Sigmoid colon (tissue), 7 donors: ENCODE data around the gene SNF8. TPM values are rescaled to one million over a fixed set of nuclear protein-coding genes. Genes with fewer than 3 reads are reported as not detected.
A peak's percentile ranks its signal among the peaks of the same experiment; 100 is the strongest.

Experiments
- DNase-seq: peaks from one replicate; pipeline ENCODE4 v3.0.0-alpha.2; 2019
- H3K27ac ChIP-seq, 4 donors: fragments of 200-600 bp; sonication (generic); one replicate each; pipeline ENCODE4 v1.5.1; 2016 to 2019; ENCODE audit warnings: mild to moderate bottlenecking in 1 of 4
- H3K27me3 ChIP-seq, 3 donors: fragments of 200-600 bp; sonication (generic); one replicate each; pipeline ENCODE4 v1.5.1; 2019; ENCODE audit warnings: mild to moderate bottlenecking in 1 of 3
- H3K36me3 ChIP-seq, 4 donors: fragments of 200-600 bp; sonication (generic); one replicate each; pipeline ENCODE4 v1.5.1; 2016 to 2019
- H3K4me1 ChIP-seq, 4 donors: fragments of 200-600 bp; sonication (generic); one replicate each; pipeline ENCODE4 v1.5.1; 2017 to 2019
- H3K4me3 ChIP-seq, 4 donors: fragments of 200-600 bp; sonication (generic); one replicate each; pipeline ENCODE4 v1.5.1; 2017 to 2019; ENCODE audit warnings: mild to moderate bottlenecking in 2 of 4, moderate library complexity in 1 of 4
- H3K9me3 ChIP-seq, 4 donors: fragments of 200-600 bp in 3 of 4; sonication (generic) in 3 of 4; one replicate each; pipeline versions ENCODE4 v1.5.1 to v1.6.1; 2013 to 2019
- CTCF ChIP-seq, 4 experiments: fragments of 450-650 bp in 3 of 4; fragments of 200-600 bp in 1 of 4; IDR thresholded peaks; one replicate each; pipeline ENCODE4 v1.5.1; 2016 to 2019; ENCODE audit warnings: antibody characterized with exemption in 4 of 4, mild to moderate bottlenecking in 3 of 4, moderate library complexity in 2 of 4
- EP300 ChIP-seq, 4 donors: sonication (generic); formaldehyde crosslinking; IDR thresholded peaks; one replicate each; pipeline ENCODE4 v1.6.1; 2017; ENCODE audit warnings: antibody characterized with exemption in 4 of 4
- POLR2A ChIP-seq, 2 donors: fragments of 450-650 bp; IDR thresholded peaks; one replicate each; pipeline ENCODE4 v1.6.1; 2016; ENCODE audit warnings: antibody characterized with exemption in 2 of 2, mild to moderate bottlenecking in 2 of 2, moderate library complexity in 2 of 2
- POLR2AphosphoS5 ChIP-seq, 4 donors: sonication (generic); formaldehyde crosslinking; IDR thresholded peaks; one replicate each; pipeline ENCODE4 v1.6.1; 2017; ENCODE audit warnings: antibody characterized with exemption in 4 of 4
- WGBS, 2 donors: extraction: QIAGEN DNeasy Blood & Tissue Kit; methylation state at CpG; one replicate each; pipeline ENCODE4 v1.1.7; 2013; 5-methylcytosine and 5-hydroxymethylcytosine counted together
- intact Hi-C: fragments of 100-400 bp; cut with DNase I; formaldehyde crosslinking; loops from one replicate; pipeline ENCODE4 v1.15.1; 2023
- polyA plus RNA-seq, 3 donors: library from polyadenylated mRNA; stranded (reverse); fragments of 200-250 nt; gene quantifications; one replicate each; pipeline ENCODE4 v1.2.3, GENCODE V29; 2013
- total RNA-seq, 4 donors: library from RNA; depleted of rRNA; stranded (reverse); fragments of >200 nt; gene quantifications; one replicate each; pipeline ENCODE4 v1.1.0, GENCODE V29; 2016
- donor health status: healthy with polysubstance abuse.
- donor health status: Bipolar disorder and iron deficiency.
- donor health status: healthy.

Gene SNF8
- total and polyA plus RNA-seq, 7 donors: 74.1 to 174 (median 94.5) TPM

- Histone ChIP-seq H3K36me3 (no peaks in the 10 kb centered on the region), H3K4me1 (peaks cover 0 to 14% (median 12%) of the 10 kb centered on the region in 4 donors), H3K27me3 (peaks cover 0 to 2% (median 0%) of the 10 kb centered on the region in 3 donors), H3K4me3 (no peak overlapping the region), H3K9me3 (no peaks in the 10 kb centered on the region), H3K27ac (no peak overlapping the region)
- TF ChIP-seq CTCF (IDR thresholded peaks at IDR 0.05) (no peak), POLR2A (IDR thresholded peaks at IDR 0.05) (no peak), POLR2AphosphoS5 (IDR thresholded peaks at IDR 0.05) (no peak), EP300 (IDR thresholded peaks at IDR 0.05) (no peak)
- intact Hi-C loops: no loop called here
- DNase-seq: peak; percentile 37
- WGBS, 2 donors: 30 to 62% methylated on average over 3 of the region's 3 CpGs
Observed at GRCh38 chr17:48973806-48974205, 29.2 kb upstream of the SNF8 start.

- Histone ChIP-seq H3K9me3 (no peaks in the 10 kb centered on the region), H3K27me3 (peaks cover 0 to 7% (median 0%) of the 10 kb centered on the region in 3 donors), H3K4me1 (peaks cover 0 to 14% (median 12%) of the 10 kb centered on the region in 4 donors), H3K36me3 (no peaks in the 10 kb centered on the region), H3K4me3 (no peak overlapping the region), H3K27ac (peak overlapping the region in 3 of 4 donors; percentile 44 to 74 (median 60))
- intact Hi-C loops: no loop called here
- 80 to 86% methylated on average over 7 of the region's 7 CpGs for WGBS, 2 donors
- no peak for DNase-seq
- TF ChIP-seq EP300 (IDR thresholded peaks at IDR 0.05) (no peak), POLR2A (IDR thresholded peaks at IDR 0.05) (no peak), CTCF (IDR thresholded peaks at IDR 0.05) (no peak), POLR2AphosphoS5 (IDR thresholded peaks at IDR 0.05) (no peak)
Observed at GRCh38 chr17:48972749-48973097, 28.1 kb upstream of the SNF8 start.

DNA sequence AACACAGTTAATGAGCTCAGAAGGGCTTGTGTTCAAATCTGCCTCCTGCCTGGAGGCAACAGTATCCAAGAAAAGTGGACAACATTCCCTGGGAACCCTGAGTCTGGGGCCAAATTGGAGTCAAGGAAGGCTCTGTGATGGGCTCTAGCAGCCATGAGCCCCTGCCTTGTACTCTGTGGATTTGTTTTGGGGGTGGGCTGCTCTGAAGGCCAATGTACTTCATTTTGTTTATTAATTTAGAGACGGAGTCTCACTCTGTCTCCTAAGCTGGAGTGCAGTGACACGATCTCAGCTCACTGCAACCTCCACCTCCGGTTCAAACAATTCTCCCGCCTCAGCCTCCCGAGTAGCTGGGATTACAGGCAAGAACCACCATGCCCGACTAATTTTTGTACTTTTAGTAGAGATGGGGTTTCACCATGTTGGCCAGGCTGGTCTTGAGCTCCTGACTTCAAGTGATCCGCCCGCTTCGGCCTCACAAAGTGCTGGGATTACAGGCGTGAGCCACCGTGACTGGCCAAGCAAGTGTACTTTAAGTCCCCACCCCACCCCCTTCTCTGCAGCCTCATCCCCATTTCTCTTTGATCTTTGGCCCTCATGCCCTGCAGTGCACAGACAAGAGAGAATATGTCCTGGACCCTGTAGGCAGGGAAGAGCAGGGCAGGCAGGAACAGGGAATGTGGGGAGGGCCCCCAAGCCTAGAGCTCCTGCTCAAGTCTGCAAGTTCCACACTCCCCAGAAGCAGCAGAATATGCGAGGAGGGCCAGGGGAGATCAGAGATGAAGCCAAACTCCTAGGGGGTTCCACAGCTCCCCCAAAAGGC is 26.4 kb upstream of the SNF8 start:
- H3K27ac ChIP-seq: no peak overlapping the region
- DNase-seq: peak; percentile 36
- H3K36me3 ChIP-seq: no peaks in the 10 kb centered on the region
- peaks cover 0 to 14% (median 12%) of the 10 kb centered on the region in 4 donors for H3K4me1 ChIP-seq
- intact Hi-C loops: no loop called here
- TF ChIP-seq POLR2AphosphoS5 (IDR thresholded peaks at IDR 0.05): no peak
- TF ChIP-seq EP300 (IDR thresholded peaks at IDR 0.05): no peak
- no peak for TF ChIP-seq CTCF (IDR thresholded peaks at IDR 0.05)
- TF ChIP-seq POLR2A (IDR thresholded peaks at IDR 0.05): no peak
- H3K4me3 ChIP-seq: no peak overlapping the region
- H3K9me3 ChIP-seq: no peaks in the 10 kb centered on the region
- H3K27me3 ChIP-seq: peaks cover 0 to 11% (median 0%) of the 10 kb centered on the region in 3 donors
- 64 to 82% methylated on average over 12 of the region's 12 CpGs for WGBS, 2 donors

DNA sequence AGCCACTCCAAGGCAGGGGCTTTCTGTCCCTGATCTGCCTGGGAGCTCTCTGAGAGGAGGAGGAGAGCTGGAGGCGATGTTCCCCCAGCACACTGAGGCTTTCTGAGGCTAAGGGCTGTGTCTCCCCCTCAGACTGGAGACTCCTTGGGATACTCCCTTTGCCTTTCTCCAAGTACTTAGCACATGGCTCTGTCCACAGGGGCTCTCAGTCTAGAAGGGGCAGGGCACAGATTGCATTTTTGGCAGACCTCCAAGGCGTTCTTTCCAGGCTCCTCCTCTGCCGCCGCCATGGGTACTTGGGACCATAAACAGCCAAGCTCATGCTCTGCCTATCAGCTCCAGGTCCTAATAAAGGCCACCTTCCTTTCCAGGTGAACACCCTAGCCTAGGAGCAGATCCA is 25.6 kb upstream of the SNF8 start:
- TF ChIP-seq CTCF (IDR thresholded peaks at IDR 0.05): no peak
- TF ChIP-seq EP300 (IDR thresholded peaks at IDR 0.05): no peak
- TF ChIP-seq POLR2A (IDR thresholded peaks at IDR 0.05): no peak
- no peak for TF ChIP-seq POLR2AphosphoS5 (IDR thresholded peaks at IDR 0.05)
- WGBS, 2 donors: 16 to 51% methylated on average over 4 of the region's 4 CpGs
- Histone ChIP-seq H3K4me1 (peaks cover 0 to 14% (median 12%) of the 10 kb centered on the region in 4 donors), H3K9me3 (no peaks in the 10 kb centered on the region), H3K4me3 (no peak overlapping the region), H3K27ac (no peak overlapping the region), H3K27me3 (peaks cover 0 to 14% (median 0%) of the 10 kb centered on the region in 3 donors), H3K36me3 (no peaks in the 10 kb centered on the region)
- intact Hi-C loops: no loop called here
- peak; percentile 47 for DNase-seq
